ENCODE results near the gene GJE1. TPM values are rescaled to one million over a fixed set of nuclear protein-coding genes. Genes with fewer than 3 reads are reported as not detected.

Gene GJE1, protein sequence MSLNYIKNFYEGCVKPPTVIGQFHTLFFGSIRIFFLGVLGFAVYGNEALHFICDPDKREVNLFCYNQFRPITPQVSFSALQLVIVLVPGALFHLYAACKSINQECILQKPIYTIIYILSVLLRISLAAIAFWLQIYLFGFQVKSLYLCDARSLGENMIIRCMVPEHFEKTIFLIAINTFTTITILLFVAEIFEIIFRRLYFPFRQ
- total RNA-seq = not detected in 2 replicates

DNA sequence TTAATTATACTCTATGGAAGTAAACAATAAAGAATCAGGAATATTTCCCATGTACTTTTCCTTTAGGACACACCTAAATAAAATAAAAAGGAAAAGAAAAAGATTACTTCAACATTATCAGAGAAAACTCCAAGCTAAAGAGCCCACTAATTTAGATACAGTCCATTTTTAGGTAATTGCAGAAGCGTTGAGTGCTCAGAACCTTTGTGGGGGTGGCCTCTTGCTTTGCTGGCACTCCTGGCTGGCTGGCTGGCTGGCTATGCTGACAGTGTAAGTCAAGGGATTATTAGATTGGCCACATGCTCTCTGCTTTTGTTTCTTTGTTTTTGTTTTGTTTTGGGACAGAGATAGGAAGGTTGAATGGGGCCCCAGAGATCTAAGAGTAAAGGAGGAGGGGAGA is at the start of gene GJE1:
Gene GJE1 (plus strand): TSS at position 301 of the 400 bp plus-strand sequence. CDS start 234 bp downstream, outside the sequence.

DNA sequence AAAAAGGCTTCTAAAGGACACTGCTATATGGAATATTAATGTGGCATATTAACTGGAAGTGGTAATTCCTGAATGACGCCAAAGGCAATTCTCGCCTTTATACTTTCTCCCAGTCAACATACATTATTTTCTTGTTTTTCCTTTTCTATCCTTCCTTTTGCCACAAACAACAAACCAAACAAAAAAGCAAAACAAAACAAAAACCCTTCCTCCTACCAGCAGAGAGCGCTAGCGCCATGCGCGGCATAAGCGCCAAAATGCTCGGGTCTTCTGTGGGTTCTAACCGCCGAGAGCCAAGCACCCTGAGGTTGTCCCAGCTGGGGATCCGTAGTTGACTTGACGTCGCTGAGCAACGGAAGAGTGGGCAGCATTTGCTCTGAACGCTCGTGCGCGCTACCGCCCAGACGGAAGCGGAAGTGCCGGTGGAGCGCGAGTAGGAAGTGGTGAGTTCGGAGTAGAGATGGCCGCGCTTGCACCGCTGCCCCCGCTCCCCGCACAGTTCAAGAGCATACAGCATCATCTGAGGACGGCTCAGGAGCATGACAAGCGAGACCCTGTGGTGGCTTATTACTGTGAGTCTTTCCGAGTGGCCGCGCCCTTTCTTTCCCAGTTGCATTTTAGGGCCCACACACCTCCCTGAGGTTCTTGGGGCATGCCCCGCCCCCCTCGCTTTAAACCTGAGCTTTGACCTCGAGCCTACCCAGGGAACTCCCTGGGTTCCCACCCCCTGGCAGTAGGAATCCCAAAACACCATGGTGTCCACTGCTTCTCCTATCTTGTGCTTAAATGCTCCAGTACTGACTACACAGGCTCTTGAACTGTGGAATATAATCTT is 14.3 kb downstream of the GJE1 start, which contains the start of the genes NMBR and VTA1:
Gene NMBR (minus strand): TSS at position 295 of the 835 bp plus-strand sequence. CDS start 58,464 bp downstream, outside the sequence.
Gene VTA1 (plus strand): TSS at position 436 of the 835 bp plus-strand sequence. CDS start 25 bp downstream, at position 461.

Other genes starting within 250 kb of the GJE1 start
- gene NMBR, start 14.2 kb downstream of the GJE1 start, total RNA-seq = under 0.01 TPM in 1 of 2 replicates, not detected in the other
- gene VTA1, start 14.3 kb downstream of the GJE1 start, total RNA-seq = 44.8 and 71.2 TPM in 2 replicates
- 13.0 and 20.5 TPM in 2 replicates for gene ADGRG6, start 169.1 kb downstream of the GJE1 start, total RNA-seq